ENCODE results near the gene GRIA2. TPM values are rescaled to one million over a fixed set of nuclear protein-coding genes. Genes with fewer than 3 reads are reported as not detected.

GRIA2 gene
- total and polyA plus RNA-seq, 8 donors, result 0.69 to 6.0 (median 1.5) TPM

- Histone ChIP-seq H3K36me3 (no peaks in the 10 kb centered on the region), H3K27ac (no peak overlapping the region), H3K4me1 (peaks cover 0 to 5% (median 0%) of the 10 kb centered on the region in 3 donors), H3K4me3 (no peak overlapping the region), H3K27me3 (no peaks in the 10 kb centered on the region), H3K9me3 (no peaks in the 10 kb centered on the region)
- intact Hi-C loops (cut with DNase I), result no loop called here
- ATAC-seq (no peak), DNase-seq (no peak), FAIRE-seq (no peak)
- 54 to 71% methylated on average over 6 of the region's 6 CpGs for WGBS, 2 donors
- TF ChIP-seq, protein P1, sequence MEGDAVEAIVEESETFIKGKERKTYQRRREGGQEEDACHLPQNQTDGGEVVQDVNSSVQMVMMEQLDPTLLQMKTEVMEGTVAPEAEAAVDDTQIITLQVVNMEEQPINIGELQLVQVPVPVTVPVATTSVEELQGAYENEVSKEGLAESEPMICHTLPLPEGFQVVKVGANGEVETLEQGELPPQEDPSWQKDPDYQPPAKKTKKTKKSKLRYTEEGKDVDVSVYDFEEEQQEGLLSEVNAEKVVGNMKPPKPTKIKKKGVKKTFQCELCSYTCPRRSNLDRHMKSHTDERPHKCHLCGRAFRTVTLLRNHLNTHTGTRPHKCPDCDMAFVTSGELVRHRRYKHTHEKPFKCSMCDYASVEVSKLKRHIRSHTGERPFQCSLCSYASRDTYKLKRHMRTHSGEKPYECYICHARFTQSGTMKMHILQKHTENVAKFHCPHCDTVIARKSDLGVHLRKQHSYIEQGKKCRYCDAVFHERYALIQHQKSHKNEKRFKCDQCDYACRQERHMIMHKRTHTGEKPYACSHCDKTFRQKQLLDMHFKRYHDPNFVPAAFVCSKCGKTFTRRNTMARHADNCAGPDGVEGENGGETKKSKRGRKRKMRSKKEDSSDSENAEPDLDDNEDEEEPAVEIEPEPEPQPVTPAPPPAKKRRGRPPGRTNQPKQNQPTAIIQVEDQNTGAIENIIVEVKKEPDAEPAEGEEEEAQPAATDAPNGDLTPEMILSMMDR (IDR thresholded peaks at IDR 0.05), result no peak
Measured at GRCh38 chr4:157303471-157303960, 83.0 kb downstream of the GRIA2 start.

- Histone ChIP-seq H3K27ac (no peak overlapping the region), H3K27me3 (no peaks in the 10 kb centered on the region), H3K36me3 (no peaks in the 10 kb centered on the region), H3K9me3 (no peaks in the 10 kb centered on the region), H3K4me3 (no peak overlapping the region), H3K4me1 (peaks cover 0 to 5% (median 0%) of the 10 kb centered on the region in 3 donors)
- FAIRE-seq (no peak), ATAC-seq (no peak), DNase-seq (no peak)
- intact Hi-C loops (cut with DNase I), result no loop called here
- TF ChIP-seq, protein P1 (IDR thresholded peaks at IDR 0.05), result no peak
- WGBS, 2 donors, result 69 to 72% methylated on average over 5 of the region's 5 CpGs
Measured at GRCh38 chr4:157304769-157305168, 84.2 kb downstream of the GRIA2 start.

DNA sequence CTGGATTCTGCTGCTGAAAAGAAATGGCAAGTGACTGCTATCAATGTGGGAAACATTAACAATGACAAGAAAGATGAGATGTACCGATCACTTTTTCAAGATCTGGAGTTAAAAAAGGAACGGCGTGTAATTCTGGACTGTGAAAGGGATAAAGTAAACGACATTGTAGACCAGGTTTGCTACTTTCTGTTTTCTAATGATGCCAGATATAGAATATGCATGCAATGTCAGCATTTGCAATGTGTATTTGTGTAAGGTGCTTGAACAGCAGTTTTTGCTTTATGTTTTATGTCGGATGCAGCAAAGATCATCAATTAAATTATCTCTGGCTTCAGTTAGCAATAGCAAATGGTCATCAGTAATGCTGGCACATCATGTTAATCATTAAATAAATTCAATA is 92.2 kb downstream of the GRIA2 start:
- intact Hi-C loops (cut with DNase I), result no loop called here

GRCh38 chr4:157314906-157315305 is 94.4 kb downstream of the GRIA2 start:
- intact Hi-C loops (cut with DNase I), result no loop called here
- Histone ChIP-seq H3K36me3 (no peaks in the 10 kb centered on the region), H3K4me1 (no peaks in the 10 kb centered on the region), H3K9me3 (no peaks in the 10 kb centered on the region), H3K27me3 (no peaks in the 10 kb centered on the region), H3K27ac (no peak overlapping the region), H3K4me3 (no peak overlapping the region)
- TF ChIP-seq, protein P1 (IDR thresholded peaks at IDR 0.05), result no peak
- WGBS, 2 donors, result 35 to 38% methylated on average over 1 of the region's 1 CpG
- DNase-seq (no peak), FAIRE-seq (no peak), ATAC-seq (peak in 1 of 4 donors; percentile 29)

More for the DNA sequence above, 92.2 kb downstream of the GRIA2 start:
- no peaks in the 10 kb centered on the region for H3K9me3 ChIP-seq
- FAIRE-seq, result no peak
- no peaks in the 10 kb centered on the region for H3K4me1 ChIP-seq
- 25 to 26% methylated on average over 5 of the region's 5 CpGs for WGBS, 2 donors
- H3K27ac ChIP-seq, result no peak overlapping the region
- no peaks in the 10 kb centered on the region for H3K27me3 ChIP-seq
- ATAC-seq, result no peak
- DNase-seq, result no peak
- no peak overlapping the region for H3K4me3 ChIP-seq
- no peaks in the 10 kb centered on the region for H3K36me3 ChIP-seq
- TF ChIP-seq, protein P1 (IDR thresholded peaks at IDR 0.05), result no peak

DNA sequence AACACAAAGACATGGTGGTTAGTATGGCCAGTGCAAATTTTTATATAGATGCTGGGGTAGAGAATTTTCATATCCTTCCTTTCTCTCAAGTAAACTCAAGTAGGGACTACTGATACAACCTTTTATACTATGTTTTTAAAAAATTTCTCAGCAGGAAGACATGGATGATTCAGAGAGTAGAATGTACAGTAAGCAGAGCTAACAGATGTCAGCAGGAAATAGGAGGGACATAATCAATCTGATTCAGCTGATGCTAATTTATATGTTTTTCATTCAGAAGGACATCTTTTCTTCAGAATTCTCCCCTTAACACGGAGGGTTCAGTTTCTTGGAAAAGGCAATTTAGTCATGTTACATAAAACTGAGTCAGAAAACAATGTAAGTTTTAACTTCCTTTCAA is 95.4 kb downstream of the GRIA2 start:
- no peaks in the 10 kb centered on the region for H3K4me1 ChIP-seq
- TF ChIP-seq, protein P1 (IDR thresholded peaks at IDR 0.05), result no peak
- intact Hi-C loops (cut with DNase I), result no loop called here
- ATAC-seq, result no peak
- no peaks in the 10 kb centered on the region for H3K36me3 ChIP-seq
- FAIRE-seq, result no peak
- H3K27me3 ChIP-seq, result no peaks in the 10 kb centered on the region
- H3K27ac ChIP-seq, result no peak overlapping the region
- DNase-seq, result no peak
- H3K9me3 ChIP-seq, result no peaks in the 10 kb centered on the region
- H3K4me3 ChIP-seq, result no peak overlapping the region
- 51 to 57% methylated on average over 1 of the region's 1 CpG for WGBS, 2 donors

Data from pancreas (tissue), 10 donors.